HEK293 (cell line): Measurements from ENCODE around the gene RMC1.
A peak's percentile ranks its signal among the peaks of the same experiment; 100 is the strongest.

ENCODE experiments used
- FEZF1 ChIP-seq: fragments of 450-650 bp; formaldehyde crosslinking; IDR thresholded peaks from 2 replicates; pipeline ENCODE4 v1.5.1; 2016; ENCODE audit warnings: missing biosample characterization, missing genetic modification characterization
- KLF7 ChIP-seq: fragments of 450-650 bp; formaldehyde crosslinking; IDR thresholded peaks from 2 replicates; pipeline ENCODE4 v1.5.1; 2016; ENCODE audit warnings: missing biosample characterization, missing genetic modification characterization, borderline replicate concordance
- PRDM4 ChIP-seq: fragments of 450-650 bp; formaldehyde crosslinking; IDR thresholded peaks from 2 replicates; pipeline ENCODE4 v1.5.1; 2017; ENCODE audit warnings: missing biosample characterization, missing genetic modification characterization
- SALL2 ChIP-seq: fragments of 450-650 bp; formaldehyde crosslinking; IDR thresholded peaks from 2 replicates; pipeline ENCODE4 v1.5.0; 2017; ENCODE audit warnings: missing biosample characterization, mild to moderate bottlenecking, missing genetic modification characterization, borderline replicate concordance
- SP7 ChIP-seq: fragments of 450-650 bp; formaldehyde crosslinking; IDR thresholded peaks from 2 replicates; pipeline ENCODE4 v1.5.1; 2016; ENCODE audit warnings: missing biosample characterization, missing genetic modification characterization
- ZBTB1 ChIP-seq: fragments of 450-650 bp; formaldehyde crosslinking; IDR thresholded peaks from 2 replicates; pipeline ENCODE4 v1.5.1; 2016; ENCODE audit warnings: missing biosample characterization, missing genetic modification characterization
- ZBTB7A ChIP-seq: fragments of 450-650 bp; formaldehyde crosslinking; IDR thresholded peaks from 2 replicates; pipeline ENCODE4 v1.5.1; 2016; ENCODE audit warnings: low read depth, missing biosample characterization, missing genetic modification characterization
- ZFP3 ChIP-seq: fragments of 450-650 bp; formaldehyde crosslinking; IDR thresholded peaks from 2 replicates; pipeline ENCODE4 v1.5.1; 2016; ENCODE audit warnings: low read depth, missing biosample characterization, missing genetic modification characterization
- ZFP37 ChIP-seq: fragments of 450-650 bp; formaldehyde crosslinking; IDR thresholded peaks from 2 replicates; pipeline ENCODE4 v1.5.1; 2016; ENCODE audit warnings: missing biosample characterization, missing genetic modification characterization
- ZNF10 ChIP-seq: fragments of 450-650 bp; formaldehyde crosslinking; IDR thresholded peaks from 2 replicates; pipeline ENCODE4 v1.5.1; 2017; ENCODE audit warnings: missing biosample characterization, missing genetic modification characterization
- ZNF19 ChIP-seq: fragments of 450-650 bp; formaldehyde crosslinking; IDR thresholded peaks from 2 replicates; pipeline ENCODE4; 2016; ENCODE audit warnings: missing biosample characterization, missing genetic modification characterization, low read depth
- ZNF221 ChIP-seq: fragments of 450-650 bp; formaldehyde crosslinking; IDR thresholded peaks from 2 replicates; pipeline ENCODE4 v1.5.1; 2017; ENCODE audit warnings: missing biosample characterization, missing genetic modification characterization, borderline replicate concordance
- ZNF354C ChIP-seq: fragments of 450-650 bp; formaldehyde crosslinking; IDR thresholded peaks from 2 replicates; pipeline ENCODE4 v1.5.1; 2016; ENCODE audit warnings: missing biosample characterization, missing genetic modification characterization, low read depth, borderline replicate concordance
- ZNF362 ChIP-seq: fragments of 450-650 bp; formaldehyde crosslinking; IDR thresholded peaks from 2 replicates; pipeline ENCODE4 v1.5.1; 2016; ENCODE audit warnings: missing biosample characterization, missing genetic modification characterization
- ZNF426 ChIP-seq: fragments of 450-650 bp; formaldehyde crosslinking; IDR thresholded peaks from 2 replicates; pipeline ENCODE4 v1.5.1; 2017; ENCODE audit warnings: missing biosample characterization, missing genetic modification characterization, mild to moderate bottlenecking, inconsistent platforms, moderate library complexity
- ZNF624 ChIP-seq: fragments of 450-650 bp; formaldehyde crosslinking; IDR thresholded peaks from 2 replicates; pipeline ENCODE4 v1.5.1; 2017; ENCODE audit warnings: missing biosample characterization, missing genetic modification characterization
- ZNF629 ChIP-seq: fragments of 450-650 bp; formaldehyde crosslinking; IDR thresholded peaks from 2 replicates; pipeline ENCODE4 v1.5.1; 2017; ENCODE audit warnings: missing biosample characterization, missing genetic modification characterization
- ZNF791 ChIP-seq: fragments of 450-650 bp; formaldehyde crosslinking; IDR thresholded peaks from 2 replicates; pipeline ENCODE4 v1.5.1; 2016; ENCODE audit warnings: missing biosample characterization, missing genetic modification characterization
- ZSCAN23 ChIP-seq: fragments of 450-650 bp; formaldehyde crosslinking; IDR thresholded peaks from 2 replicates; pipeline ENCODE4 v1.5.1; 2016; ENCODE audit warnings: missing biosample characterization, missing genetic modification characterization
- ZXDB ChIP-seq: fragments of 450-650 bp; formaldehyde crosslinking; IDR thresholded peaks from 2 replicates; pipeline ENCODE4 v1.5.1; 2016; ENCODE audit warnings: missing biosample characterization, missing genetic modification characterization
- TF ChIP-seq, protein P1 (sequence below): fragments of 450-650 bp; formaldehyde crosslinking; IDR thresholded peaks from 2 replicates; pipeline ENCODE4 v1.5.1; 2017; ENCODE audit warnings: missing biosample characterization, missing genetic modification characterization
- TF ChIP-seq, protein P2 (sequence below): fragments of 450-650 bp; formaldehyde crosslinking; IDR thresholded peaks from 2 replicates; pipeline ENCODE4 v1.5.1; 2016; ENCODE audit warnings: missing biosample characterization, missing genetic modification characterization
- TF ChIP-seq, protein P3 (sequence below): fragments of 450-650 bp; formaldehyde crosslinking; IDR thresholded peaks from 2 replicates; pipeline ENCODE4 v1.5.1; 2016; ENCODE audit warnings: missing biosample characterization, missing genetic modification characterization
- TF ChIP-seq, protein P4 (sequence below): fragments of 450-650 bp; formaldehyde crosslinking; IDR thresholded peaks from 2 replicates; pipeline ENCODE4 v1.5.0; 2017; ENCODE audit warnings: missing biosample characterization, missing genetic modification characterization, borderline replicate concordance

RMC1 gene

DNA sequence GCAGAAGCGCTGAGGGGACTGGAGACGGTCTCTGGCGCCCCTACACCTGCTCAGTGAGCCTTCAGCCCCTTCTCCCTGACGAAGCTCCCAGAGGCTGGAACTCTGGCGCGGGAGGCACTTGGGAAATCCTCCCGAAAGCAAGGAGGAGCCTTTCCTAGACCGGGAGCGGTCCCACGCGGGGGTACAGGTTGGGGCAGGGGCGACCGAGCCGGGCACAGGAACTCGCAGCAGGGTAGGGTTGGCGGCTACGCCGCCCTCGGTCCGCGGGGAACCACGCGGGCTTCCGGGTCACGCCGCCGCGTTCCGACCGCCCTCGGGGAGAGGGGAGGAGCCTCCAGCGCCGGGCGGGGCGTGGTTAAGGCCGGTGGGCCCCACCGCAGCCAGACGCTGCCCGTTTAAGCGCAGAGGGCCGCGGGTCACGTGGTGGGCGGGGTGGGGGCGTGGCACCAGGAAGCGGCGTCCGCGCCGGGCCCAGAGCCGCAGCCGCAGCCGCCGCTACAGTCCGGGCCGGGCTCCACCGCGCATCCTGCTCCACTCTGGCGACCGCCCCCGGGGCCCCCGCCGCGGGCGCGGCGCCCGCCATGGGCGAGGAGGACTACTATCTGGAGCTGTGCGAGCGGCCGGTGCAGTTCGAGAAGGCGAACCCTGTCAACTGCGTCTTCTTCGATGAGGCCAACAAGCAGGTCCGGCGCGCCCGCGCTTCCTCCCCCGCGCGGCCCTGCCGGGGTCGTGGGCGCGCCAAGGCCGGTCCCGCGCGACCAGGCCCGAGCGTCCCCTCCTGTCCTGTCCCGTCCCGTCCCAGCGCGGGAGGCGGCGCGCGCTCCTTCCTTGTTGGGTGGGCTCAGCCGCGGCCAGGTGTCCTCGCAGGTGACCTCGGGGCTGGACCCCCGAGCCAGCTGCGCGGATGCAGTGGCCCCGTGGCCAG, at the start of gene RMC1 (continued):
- TF ChIP-seq ZNF362 (tag by site-specific recombination) (no peak), ZNF10 (tag by site-specific recombination) (no peak; the same call in 1 of the 2 replicates), ZNF624 (tag by site-specific recombination) (no peak), ZNF629 (peak; percentile 55; the same call in 1 of the 2 replicates), SALL2 (no peak), ZNF354C (tag by site-specific recombination) (no peak), PRDM4 (tag by site-specific recombination) (peak; percentile 82), ZFP37 (tag by site-specific recombination) (peak; percentile 83), ZNF426 (tag by site-specific recombination) (no peak), ZNF221 (tag by site-specific recombination) (no peak), ZXDB (tag by site-specific recombination) (peak; percentile 93), ZBTB1 (tag by site-specific recombination) (no peak), FEZF1 (tag by site-specific recombination) (no peak), ZSCAN23 (no peak), ZBTB7A (no peak), ZFP3 (tag by site-specific recombination) (no peak), ZNF19 (no peak), SP7 (tag by site-specific recombination) (peak; percentile 84), ZNF791 (tag by site-specific recombination) (no peak), KLF7 (tag by site-specific recombination) (no peak)
- TF ChIP-seq, protein P1, sequence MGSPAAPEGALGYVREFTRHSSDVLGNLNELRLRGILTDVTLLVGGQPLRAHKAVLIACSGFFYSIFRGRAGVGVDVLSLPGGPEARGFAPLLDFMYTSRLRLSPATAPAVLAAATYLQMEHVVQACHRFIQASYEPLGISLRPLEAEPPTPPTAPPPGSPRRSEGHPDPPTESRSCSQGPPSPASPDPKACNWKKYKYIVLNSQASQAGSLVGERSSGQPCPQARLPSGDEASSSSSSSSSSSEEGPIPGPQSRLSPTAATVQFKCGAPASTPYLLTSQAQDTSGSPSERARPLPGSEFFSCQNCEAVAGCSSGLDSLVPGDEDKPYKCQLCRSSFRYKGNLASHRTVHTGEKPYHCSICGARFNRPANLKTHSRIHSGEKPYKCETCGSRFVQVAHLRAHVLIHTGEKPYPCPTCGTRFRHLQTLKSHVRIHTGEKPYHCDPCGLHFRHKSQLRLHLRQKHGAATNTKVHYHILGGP (tag by site-specific recombination), result no peak
- TF ChIP-seq, protein P2, sequence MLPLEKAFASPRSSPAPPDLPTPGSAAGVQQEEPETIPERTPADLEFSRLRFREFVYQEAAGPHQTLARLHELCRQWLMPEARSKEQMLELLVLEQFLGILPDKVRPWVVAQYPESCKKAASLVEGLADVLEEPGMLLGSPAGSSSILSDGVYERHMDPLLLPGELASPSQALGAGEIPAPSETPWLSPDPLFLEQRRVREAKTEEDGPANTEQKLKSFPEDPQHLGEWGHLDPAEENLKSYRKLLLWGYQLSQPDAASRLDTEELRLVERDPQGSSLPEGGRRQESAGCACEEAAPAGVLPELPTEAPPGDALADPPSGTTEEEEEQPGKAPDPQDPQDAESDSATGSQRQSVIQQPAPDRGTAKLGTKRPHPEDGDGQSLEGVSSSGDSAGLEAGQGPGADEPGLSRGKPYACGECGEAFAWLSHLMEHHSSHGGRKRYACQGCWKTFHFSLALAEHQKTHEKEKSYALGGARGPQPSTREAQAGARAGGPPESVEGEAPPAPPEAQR, result no peak
- TF ChIP-seq, protein P3, sequence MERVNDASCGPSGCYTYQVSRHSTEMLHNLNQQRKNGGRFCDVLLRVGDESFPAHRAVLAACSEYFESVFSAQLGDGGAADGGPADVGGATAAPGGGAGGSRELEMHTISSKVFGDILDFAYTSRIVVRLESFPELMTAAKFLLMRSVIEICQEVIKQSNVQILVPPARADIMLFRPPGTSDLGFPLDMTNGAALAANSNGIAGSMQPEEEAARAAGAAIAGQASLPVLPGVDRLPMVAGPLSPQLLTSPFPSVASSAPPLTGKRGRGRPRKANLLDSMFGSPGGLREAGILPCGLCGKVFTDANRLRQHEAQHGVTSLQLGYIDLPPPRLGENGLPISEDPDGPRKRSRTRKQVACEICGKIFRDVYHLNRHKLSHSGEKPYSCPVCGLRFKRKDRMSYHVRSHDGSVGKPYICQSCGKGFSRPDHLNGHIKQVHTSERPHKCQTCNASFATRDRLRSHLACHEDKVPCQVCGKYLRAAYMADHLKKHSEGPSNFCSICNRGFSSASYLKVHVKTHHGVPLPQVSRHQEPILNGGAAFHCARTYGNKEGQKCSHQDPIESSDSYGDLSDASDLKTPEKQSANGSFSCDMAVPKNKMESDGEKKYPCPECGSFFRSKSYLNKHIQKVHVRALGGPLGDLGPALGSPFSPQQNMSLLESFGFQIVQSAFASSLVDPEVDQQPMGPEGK (tag by site-specific recombination), result peak; percentile 63
- TF ChIP-seq, protein P4, sequence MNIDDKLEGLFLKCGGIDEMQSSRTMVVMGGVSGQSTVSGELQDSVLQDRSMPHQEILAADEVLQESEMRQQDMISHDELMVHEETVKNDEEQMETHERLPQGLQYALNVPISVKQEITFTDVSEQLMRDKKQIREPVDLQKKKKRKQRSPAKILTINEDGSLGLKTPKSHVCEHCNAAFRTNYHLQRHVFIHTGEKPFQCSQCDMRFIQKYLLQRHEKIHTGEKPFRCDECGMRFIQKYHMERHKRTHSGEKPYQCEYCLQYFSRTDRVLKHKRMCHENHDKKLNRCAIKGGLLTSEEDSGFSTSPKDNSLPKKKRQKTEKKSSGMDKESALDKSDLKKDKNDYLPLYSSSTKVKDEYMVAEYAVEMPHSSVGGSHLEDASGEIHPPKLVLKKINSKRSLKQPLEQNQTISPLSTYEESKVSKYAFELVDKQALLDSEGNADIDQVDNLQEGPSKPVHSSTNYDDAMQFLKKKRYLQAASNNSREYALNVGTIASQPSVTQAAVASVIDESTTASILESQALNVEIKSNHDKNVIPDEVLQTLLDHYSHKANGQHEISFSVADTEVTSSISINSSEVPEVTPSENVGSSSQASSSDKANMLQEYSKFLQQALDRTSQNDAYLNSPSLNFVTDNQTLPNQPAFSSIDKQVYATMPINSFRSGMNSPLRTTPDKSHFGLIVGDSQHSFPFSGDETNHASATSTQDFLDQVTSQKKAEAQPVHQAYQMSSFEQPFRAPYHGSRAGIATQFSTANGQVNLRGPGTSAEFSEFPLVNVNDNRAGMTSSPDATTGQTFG (tag by site-specific recombination), result no peak
